ENCODE data around the gene ZNF672. TPM values are rescaled to one million over a fixed set of nuclear protein-coding genes. Genes with fewer than 3 reads are reported as not detected.

ZNF672 gene
- total and polyA plus RNA-seq, 2 experiments from 2014 or later, result 10.3 to 39.7 TPM

- H3K79me2 ChIP-seq (replicated peaks; ENCODE audit: insufficient read depth), result no peaks in the 10 kb centered on the region
Measured at GRCh38 chr1:248884632-248885295, 46.7 kb downstream of the ZNF672 start.

GRCh38 chr1:248885646-248886045, 47.6 kb downstream of the ZNF672 start:
- H3K4me1 ChIP-seq (ENCODE audit: insufficient read depth), result peaks cover 23% of the 10 kb centered on the region
- Mint-ChIP-seq H3K4me1 (peaks cover 28% of the 10 kb centered on the region), H3K27ac (no peak overlapping the region), H3K4me3 (no peak overlapping the region), H3K27me3 (ENCODE audit: insufficient read depth, low read depth, poor library complexity) (peaks cover 4% of the 10 kb centered on the region), H3K36me3 (ENCODE audit: low read depth) (no peaks in the 10 kb centered on the region), H3K9me3 (no peaks in the 10 kb centered on the region)
- H3K27me3 ChIP-seq (ENCODE audit: insufficient read depth), result no peaks in the 10 kb centered on the region
- no peaks in the 10 kb centered on the region for H3K79me2 ChIP-seq (replicated peaks; ENCODE audit: insufficient read depth)
- H3K9me2 ChIP-seq (ENCODE audit: insufficient read depth), result no peaks in the 10 kb centered on the region
- H3K4me2 ChIP-seq, result peak overlapping the region; percentile 40
- H3K36me3 ChIP-seq (ENCODE audit: insufficient read depth), result no peaks in the 10 kb centered on the region
- TF ChIP-seq EZH2phosphoT487 (IDR thresholded peaks at IDR 0.05; ENCODE audit: unreplicated experiment), result no peak
- no peak overlapping the region for H3K27ac ChIP-seq (ENCODE audit: low read depth)
- no peak for DNase-seq (ENCODE audit: low spot score)
- no peak overlapping the region for H3K4me3 ChIP-seq
- no peak overlapping the region for H2AFZ ChIP-seq
- no peak for ATAC-seq
- H3F3A ChIP-seq (replicated peaks; ENCODE audit: low read depth), result no peaks in the 10 kb centered on the region
- no peaks in the 10 kb centered on the region for H4K20me1 ChIP-seq (replicated peaks; ENCODE audit: insufficient read depth)

More at GRCh38 chr1:248884632-248885295, 46.7 kb downstream of the ZNF672 start:
- Histone ChIP-seq H3F3A (replicated peaks; ENCODE audit: low read depth) (no peaks in the 10 kb centered on the region), H3K36me3 (ENCODE audit: insufficient read depth) (no peaks in the 10 kb centered on the region), H2AFZ (no peak overlapping the region), H4K20me1 (replicated peaks; ENCODE audit: insufficient read depth) (no peaks in the 10 kb centered on the region), H3K27ac (ENCODE audit: low read depth) (no peak overlapping the region), H3K4me1 (ENCODE audit: insufficient read depth) (peaks cover 23% of the 10 kb centered on the region), H3K4me2 (no peak overlapping the region), H3K9me2 (ENCODE audit: insufficient read depth) (no peaks in the 10 kb centered on the region), H3K4me3 (no peak overlapping the region), H3K27me3 (ENCODE audit: insufficient read depth) (no peaks in the 10 kb centered on the region)
- no peak overlapping the region for H3K27ac Mint-ChIP-seq
- TF ChIP-seq NANOG (IDR thresholded peaks at IDR 0.05; ENCODE audit: borderline replicate concordance) (no peak), CTCF (conservative IDR thresholded peaks at IDR 0.05; ENCODE audit: low read depth in 2 of 2) (peak; percentile 55 to 57)
- peak; percentile 50 for DNase-seq (ENCODE audit: low spot score)
- peaks cover 28% of the 10 kb centered on the region for H3K4me1 Mint-ChIP-seq
- H3K4me3 Mint-ChIP-seq, result no peak overlapping the region
- H3K27me3 Mint-ChIP-seq (ENCODE audit: insufficient read depth, low read depth, poor library complexity), result peaks cover 1% of the 10 kb centered on the region
- ATAC-seq, result peak; percentile 31; the same call in 2 of the 3 replicates
- H3K9me3 Mint-ChIP-seq, result no peaks in the 10 kb centered on the region
- no peaks in the 10 kb centered on the region for H3K36me3 Mint-ChIP-seq (ENCODE audit: low read depth)

- H3K27ac Mint-ChIP-seq, result peak overlapping the region; percentile 63
- Histone ChIP-seq H3K4me3 (no peak overlapping the region), H3K9me2 (ENCODE audit: insufficient read depth) (no peaks in the 10 kb centered on the region), H3K27me3 (ENCODE audit: insufficient read depth) (no peaks in the 10 kb centered on the region), H3K4me2 (peak overlapping the region; percentile 40), H3K79me2 (replicated peaks; ENCODE audit: insufficient read depth) (no peaks in the 10 kb centered on the region), H4K20me1 (replicated peaks; ENCODE audit: insufficient read depth) (no peaks in the 10 kb centered on the region), H2AFZ (peak overlapping the region; percentile 83), H3K4me1 (ENCODE audit: insufficient read depth) (peaks cover 23% of the 10 kb centered on the region), H3F3A (replicated peaks; ENCODE audit: low read depth) (no peaks in the 10 kb centered on the region), H3K27ac (ENCODE audit: low read depth) (peak overlapping the region; percentile 80; the same call in 1 of the 2 replicates), H3K36me3 (ENCODE audit: insufficient read depth) (no peaks in the 10 kb centered on the region)
- ATAC-seq, result peak; percentile 69
- no peaks in the 10 kb centered on the region for H3K9me3 Mint-ChIP-seq
- H3K4me3 Mint-ChIP-seq, result no peak overlapping the region
- H3K4me1 Mint-ChIP-seq, result peaks cover 28% of the 10 kb centered on the region
- DNase-seq (ENCODE audit: low spot score), result peak; percentile 36
- peaks cover 4% of the 10 kb centered on the region for H3K27me3 Mint-ChIP-seq (ENCODE audit: insufficient read depth, low read depth, poor library complexity)
- no peaks in the 10 kb centered on the region for H3K36me3 Mint-ChIP-seq (ENCODE audit: low read depth)
- TF ChIP-seq POLR2AphosphoS5 (IDR thresholded peaks at IDR 0.05; ENCODE audit: low read depth), result no peak
- no peak for TF ChIP-seq ZNF462 (CRISPR knock-in tag; IDR thresholded peaks at IDR 0.05)
- no peak for TF ChIP-seq NANOG (IDR thresholded peaks at IDR 0.05; ENCODE audit: borderline replicate concordance)
- TF ChIP-seq STAT1 (IDR thresholded peaks at IDR 0.05; ENCODE audit: unreplicated experiment), result no peak
Measured at GRCh38 chr1:248886237-248886895, 48.3 kb downstream of the ZNF672 start.
